Left ventricle myocardium inferior (tissue), 1 donor: ENCODE measurements around the gene CLEC2A. TPM values are rescaled to one million over a fixed set of nuclear protein-coding genes. Genes with fewer than 3 reads are reported as not detected.

Experiments
- DNase-seq: peaks from one replicate; pipeline ENCODE4 v3.0.0-alpha.2; 2020
- H3K27ac ChIP-seq: fragments of 200-600 bp; replicated peaks from 2 replicates; pipeline ENCODE4 v1.8.0; 2021
- H3K27me3 ChIP-seq: fragments of 200-600 bp; 2 replicates; pipeline ENCODE4 v1.8.0; 2021; ENCODE audit warnings: low read depth
- H3K36me3 ChIP-seq: fragments of 200-600 bp; 2 replicates; pipeline ENCODE4 v1.8.0; 2021
- H3K4me1 ChIP-seq: fragments of 200-600 bp; 2 replicates; pipeline ENCODE4 v1.8.0; 2021
- H3K4me3 ChIP-seq: fragments of 200-600 bp; 2 replicates; pipeline ENCODE4 v1.8.0; 2021; ENCODE audit warnings: mild to moderate bottlenecking, moderate library complexity
- H3K9me3 ChIP-seq: fragments of 200-600 bp; replicated peaks from 2 replicates; pipeline ENCODE4 v1.8.0; 2021
- CTCF ChIP-seq: fragments of 200-600 bp; IDR thresholded peaks from 2 replicates; pipeline ENCODE4 v1.8.0; 2021; ENCODE audit warnings: antibody characterized with exemption, mild to moderate bottlenecking, borderline replicate concordance
- intact Hi-C: fragments of 100-400 bp; cut with micrococcal nuclease; formaldehyde crosslinking; loops from one replicate; pipeline ENCODE4 v1.11.0; 2022
- total RNA-seq: library from RNA; stranded (reverse); fragmentation: NEBNext Ultra II Directional; extraction: Animal tissue kit (Norgen Biotek cat#: 25700); gene quantifications from one replicate; pipeline ENCODE4 v1.2.1, GENCODE V29; 2021
- donor health status: DM: no; HTN: yes; CAD: no; lungs with severe emphysema.

CLEC2A gene
- total RNA-seq, 1 donor from 2014 or later, result not detected

- Histone ChIP-seq H3K27ac (no peak overlapping the region), H3K4me3 (no peak overlapping the region)
- intact Hi-C loops, result no loop called here
Measured at GRCh38 chr12:9895215-9895971, 36.8 kb downstream of the CLEC2A start.

GRCh38 chr12:9888665-9889273 lies 43.4 kb downstream of the CLEC2A start:
- intact Hi-C loops, result no loop called here
- Histone ChIP-seq H3K4me1 (no peaks in the 10 kb centered on the region), H3K36me3 (no peaks in the 10 kb centered on the region), H3K9me3 (no peaks in the 10 kb centered on the region), H3K27me3 (no peaks in the 10 kb centered on the region), H3K27ac (no peak overlapping the region), H3K4me3 (no peak overlapping the region)
- no peak for TF ChIP-seq CTCF
- DNase-seq, result no peak

More at GRCh38 chr12:9895215-9895971, 36.8 kb downstream of the CLEC2A start:
- no peaks in the 10 kb centered on the region for H3K4me1 ChIP-seq
- no peaks in the 10 kb centered on the region for H3K36me3 ChIP-seq
- no peak for DNase-seq
- peaks cover 4% of the 10 kb centered on the region for H3K27me3 ChIP-seq
- H3K9me3 ChIP-seq, result no peaks in the 10 kb centered on the region
- TF ChIP-seq CTCF, result no peak

- no peaks in the 10 kb centered on the region for H3K4me1 ChIP-seq
- H3K9me3 ChIP-seq, result no peaks in the 10 kb centered on the region
- TF ChIP-seq CTCF, result no peak
- H3K4me3 ChIP-seq, result no peak overlapping the region
- no peak for DNase-seq
- H3K36me3 ChIP-seq, result no peaks in the 10 kb centered on the region
- H3K27ac ChIP-seq, result no peak overlapping the region
- intact Hi-C loops, result no loop called here
- no peaks in the 10 kb centered on the region for H3K27me3 ChIP-seq
Measured at GRCh38 chr12:9883175-9883574, 49.0 kb downstream of the CLEC2A start.

- no peaks in the 10 kb centered on the region for H3K9me3 ChIP-seq
- H3K4me3 ChIP-seq, result no peak overlapping the region
- H3K36me3 ChIP-seq, result no peaks in the 10 kb centered on the region
- no peak overlapping the region for H3K27ac ChIP-seq
- no peaks in the 10 kb centered on the region for H3K4me1 ChIP-seq
- no peaks in the 10 kb centered on the region for H3K27me3 ChIP-seq
- intact Hi-C loops, result no loop called here
- TF ChIP-seq CTCF, result no peak
- no peak for DNase-seq
Measured at GRCh38 chr12:9881988-9882387, 50.2 kb downstream of the CLEC2A start.

- no peak for DNase-seq
Measured at GRCh38 chr12:9881246-9881645, 50.9 kb downstream of the CLEC2A start, which contains the start of gene KLRF2. TSS of gene KLRF2 (plus strand) at chr12:9881489. CDS start at chr12:9881596, 107 bp downstream.

More at GRCh38 chr12:9881246-9881645, 50.9 kb downstream of the CLEC2A start, which contains the start of gene KLRF2:
- Histone ChIP-seq H3K4me3 (no peak within 1 kb of the TSS), H3K27ac (no peak within 1 kb of the TSS), H3K4me1 (no peaks in the 10 kb centered on the region), H3K36me3 (no peaks in the 10 kb centered on the region), H3K9me3 (no peaks in the 10 kb centered on the region), H3K27me3 (no peaks in the 10 kb centered on the region)
- TF ChIP-seq CTCF, result no peak
- intact Hi-C loops, result no loop called here
